H1 (cell line): ENCODE measurements around the gene KBTBD3. TPM values are rescaled to one million over a fixed set of nuclear protein-coding genes. Genes with fewer than 3 reads are reported as not detected.
A peak's percentile ranks its signal among the peaks of the same experiment; 100 is the strongest.

Source experiments
- CTCF ChIA-PET: fragments of 300-600 bp; sonication (Branson Sonifier 250); formaldehyde crosslinking; loops from one replicate; lab custom pipeline; 2021; ENCODE audit not compliant: partially characterized antibody; lab: Charles Lee
- POLR2A ChIA-PET: fragments of 300-600 bp; sonication (Branson Sonifier 250); formaldehyde crosslinking; loops from one replicate; lab custom pipeline; 2021; ENCODE audit warnings: inconsistent platforms; ENCODE audit not compliant: partially characterized antibody; lab: Charles Lee
- DNase-seq, 2 experiments: peaks; one replicate each; pipeline versions ENCODE4 v3.0.0 to v3.0.0-alpha.2; 2010 to 2022; ENCODE audit warnings: low spot score in 2 of 2, low read depth in 1 of 2, mixed read lengths in 1 of 2
- FAIRE-seq: peaks from 2 replicates; lab custom pipeline; 2011; peaks lifted over from hg19 to GRCh38; lab: Jason Lieb, UNC
- H2AFZ ChIP-seq: 2 replicates; pipeline ENCODE4 v1.8.1; 2012; ENCODE audit warnings: low read length, inconsistent platforms
- H2AK5ac ChIP-seq: 2 replicates; pipeline ENCODE4 v1.6.1; 2013; ENCODE audit warnings: low read depth, low read length
- H2BK120ac ChIP-seq: replicated peaks from 2 replicates; pipeline ENCODE3; 2013; ENCODE audit warnings: low read depth, low read length, inconsistent platforms
- H2BK12ac ChIP-seq: 2 replicates; pipeline ENCODE4 v1.6.1; 2013; ENCODE audit warnings: low read depth, low read length
- H2BK15ac ChIP-seq: 2 replicates; pipeline ENCODE4 v1.6.1; 2013; ENCODE audit warnings: low read length
- H2BK20ac ChIP-seq: 2 replicates; pipeline ENCODE4 v1.6.1; 2013; ENCODE audit warnings: low read length
- H2BK5ac ChIP-seq: 2 replicates; pipeline ENCODE4 v1.6.1; 2013; ENCODE audit warnings: low read depth, low read length
- H3K14ac ChIP-seq: 2 replicates; pipeline ENCODE4 v1.6.1; 2013; ENCODE audit warnings: inconsistent platforms; ENCODE audit not compliant: insufficient read length
- H3K18ac ChIP-seq: 2 replicates; pipeline ENCODE4 v1.6.1; 2013; ENCODE audit warnings: low read length; ENCODE audit errors: extremely low read depth
- H3K23ac ChIP-seq: 2 replicates; pipeline ENCODE4 v1.6.1; 2013; ENCODE audit warnings: inconsistent platforms; ENCODE audit not compliant: insufficient read length
- H3K23me2 ChIP-seq: 2 replicates; pipeline ENCODE4 v1.6.1; 2013; ENCODE audit warnings: low read depth, low read length
- H3K27ac ChIP-seq: 2 replicates; pipeline ENCODE4 v1.6.1; 2011; ENCODE audit warnings: low read depth, low read length, inconsistent platforms
- H3K27me3 ChIP-seq, 4 experiments: replicated peaks in 1 of 4; 1 replicate in 1 of 4; 2 replicates in 3 of 4; pipeline versions ENCODE4 v1.6.1 to v1.8.1; 2011 to 2013; ENCODE audit warnings: low read length in 3 of 4, mild to moderate bottlenecking in 3 of 4, inconsistent platforms in 2 of 4, mixed read lengths in 2 of 4, moderate library complexity in 1 of 4; ENCODE audit not compliant: control insufficient read depth in 3 of 4, insufficient read depth in 3 of 4; ENCODE audit errors: extremely low read depth in 1 of 4
- H3K36me3 ChIP-seq, 4 experiments: 2 replicates each; pipeline versions ENCODE4 v1.6.1 to v1.8.1; 2011 to 2013; ENCODE audit warnings: mild to moderate bottlenecking in 4 of 4, low read length in 3 of 4, moderate library complexity in 2 of 4, control low read depth in 1 of 4, inconsistent platforms in 1 of 4; ENCODE audit not compliant: insufficient read depth in 4 of 4, control insufficient read depth in 2 of 4
- H3K4ac ChIP-seq: replicated peaks from 2 replicates; pipeline ENCODE3; 2013; ENCODE audit warnings: low read length, low read depth, mixed read lengths, inconsistent platforms; ENCODE audit not compliant: insufficient read length
- H3K4me1 ChIP-seq, 4 experiments: replicated peaks in 1 of 4; 1 replicate in 1 of 4; 2 replicates in 3 of 4; pipeline versions ENCODE4 v1.6.1 to v1.8.1; 2011 to 2013; ENCODE audit warnings: low read length in 3 of 4, inconsistent platforms in 2 of 4, mixed read lengths in 1 of 4; ENCODE audit not compliant: insufficient read depth in 4 of 4, control insufficient read depth in 3 of 4
- H3K4me2 ChIP-seq, 2 experiments: 2 replicates each; pipeline versions ENCODE4 v1.6.1 to v1.8.1; 2011 to 2013; ENCODE audit warnings: low read depth in 2 of 2, low read length in 2 of 2, control low read depth in 1 of 2, inconsistent platforms in 1 of 2, mild to moderate bottlenecking in 1 of 2; ENCODE audit not compliant: insufficient read depth in 1 of 2
- H3K4me3 ChIP-seq, 4 experiments: fragments of 200-600, 300-600 bp in 1 of 4; sonication (generic), shearing (Covaris generic), sonication (Bioruptor Twin) in 1 of 4; 2 replicates each; pipeline versions ENCODE4 v1.5.1 to v1.8.1; 2011 to 2016; ENCODE audit warnings: low read length in 4 of 4, low read depth in 3 of 4, control low read depth in 2 of 4, inconsistent platforms in 2 of 4, mild to moderate bottlenecking in 2 of 4, mixed read lengths in 1 of 4, moderate library complexity in 1 of 4; ENCODE audit not compliant: insufficient read depth in 2 of 4; ENCODE audit errors: extremely low read depth in 1 of 4
- H3K56ac ChIP-seq: replicated peaks from 2 replicates; pipeline ENCODE3; 2013; ENCODE audit warnings: low read depth, mild to moderate bottlenecking, mixed read lengths, low read length, inconsistent platforms; ENCODE audit not compliant: insufficient read length
- H3K79me1 ChIP-seq: 2 replicates; pipeline ENCODE4 v1.6.1; 2013; ENCODE audit warnings: low read depth, low read length, control low read depth
- H3K79me2 ChIP-seq, 2 experiments: 2 replicates each; pipeline versions ENCODE4 v1.6.1 to v1.8.1; 2012 to 2013; ENCODE audit warnings: low read length in 2 of 2, mild to moderate bottlenecking in 2 of 2, inconsistent platforms in 1 of 2; ENCODE audit not compliant: insufficient read depth in 2 of 2, control insufficient read depth in 1 of 2
- H3K9ac ChIP-seq, 4 experiments: replicated peaks in 1 of 4; 1 replicate in 1 of 4; 2 replicates in 3 of 4; pipeline versions ENCODE4 v1.6.1 to v1.8.1; 2011 to 2013; ENCODE audit warnings: low read depth in 3 of 4, low read length in 3 of 4, control low read depth in 2 of 4, mild to moderate bottlenecking in 2 of 4, moderate library complexity in 2 of 4, inconsistent platforms in 1 of 4; ENCODE audit errors: extremely low read depth in 1 of 4
- H3K9me3 ChIP-seq, 2 experiments: 2 replicates each; pipeline versions ENCODE4 v1.6.1 to v1.8.1; 2012 to 2013; ENCODE audit warnings: mild to moderate bottlenecking in 2 of 2, moderate library complexity in 2 of 2, control low read depth in 1 of 2, inconsistent platforms in 1 of 2, low read depth in 1 of 2, low read length in 1 of 2, mixed read lengths in 1 of 2; ENCODE audit not compliant: insufficient read depth in 2 of 2
- H4K20me1 ChIP-seq, 2 experiments: replicated peaks in 1 of 2; 2 replicates each; pipeline versions ENCODE3 to v1.8.1; 2011 to 2013; ENCODE audit warnings: inconsistent platforms in 2 of 2, low read length in 2 of 2, mild to moderate bottlenecking in 1 of 2; ENCODE audit not compliant: insufficient read depth in 2 of 2, control insufficient read depth in 1 of 2
- H4K5ac ChIP-seq: 2 replicates; pipeline ENCODE4 v1.6.1; 2013; ENCODE audit warnings: low read length, low read depth, mixed read lengths, inconsistent platforms; ENCODE audit not compliant: insufficient read length
- H4K8ac ChIP-seq: 2 replicates; pipeline ENCODE4 v1.8.0; 2013; ENCODE audit warnings: mild to moderate bottlenecking, moderate library complexity, low read length, inconsistent platforms; ENCODE audit not compliant: insufficient read depth; ENCODE audit errors: extremely low read depth
- H4K91ac ChIP-seq: replicated peaks from 2 replicates; pipeline ENCODE3; 2013; ENCODE audit warnings: low read length, mixed read lengths, inconsistent platforms; ENCODE audit not compliant: insufficient read length
- GABPA ChIP-seq: IDR thresholded peaks from 2 replicates; pipeline ENCODE4 v1.6.1; 2011; ENCODE audit warnings: mild to moderate bottlenecking, low read length, moderate library complexity, borderline replicate concordance; ENCODE audit not compliant: insufficient read depth
- HDAC2 ChIP-seq, 2 experiments: fragments of 300-600 bp in 1 of 2; sonication (generic) in 1 of 2; IDR thresholded peaks; 2 replicates each; pipeline ENCODE4 v1.6.1; 2011 to 2012; ENCODE audit warnings: low read depth in 2 of 2, low read length in 2 of 2, mild to moderate bottlenecking in 2 of 2, moderate library complexity in 2 of 2, borderline replicate concordance in 1 of 2, inconsistent platforms in 1 of 2
- KDM1A ChIP-seq: fragments of 200-600, 300-600 bp; sonication (generic); IDR thresholded peaks from 2 replicates; pipeline ENCODE4 v1.7.1; 2016; ENCODE audit warnings: mild to moderate bottlenecking, low read length, borderline replicate concordance
- PHF8 ChIP-seq: fragments of 200-600 bp; sonication (generic); conservative IDR thresholded peaks from 2 replicates; pipeline ENCODE4 v1.7.1; 2012; ENCODE audit warnings: low read depth, mild to moderate bottlenecking, inconsistent platforms, low read length, moderate library complexity
- POLR2A ChIP-seq, 2 experiments: IDR thresholded peaks; 1 replicate in 1 of 2; 2 replicates in 1 of 2; pipeline ENCODE4 v1.6.1; 2011; ENCODE audit warnings: low read depth in 2 of 2, low read length in 2 of 2, mild to moderate bottlenecking in 2 of 2; ENCODE audit errors: control extremely low read depth in 1 of 2
- RAD21 ChIP-seq, 2 experiments: IDR thresholded peaks in 1 of 2; conservative IDR thresholded peaks in 1 of 2; 2 replicates each; pipeline ENCODE4 v1.6.1; 2011; ENCODE audit warnings: low read depth in 2 of 2, low read length in 2 of 2, improper control_type of control experiment in 1 of 2, inconsistent platforms in 1 of 2, mild to moderate bottlenecking in 1 of 2, moderate library complexity in 1 of 2
- SAP30 ChIP-seq: fragments of 300-600 bp; sonication (generic); IDR thresholded peaks from 2 replicates; pipeline ENCODE4 v1.7.1; 2012; ENCODE audit warnings: low read length, moderate library complexity, mild to moderate bottlenecking, inconsistent platforms; ENCODE audit not compliant: insufficient read depth, insufficient replicate concordance
- TAF1 ChIP-seq: IDR thresholded peaks from 2 replicates; pipeline ENCODE4 v1.6.1; 2011; ENCODE audit warnings: mild to moderate bottlenecking, low read depth, low read length
- TEAD4 ChIP-seq: IDR thresholded peaks from 2 replicates; pipeline ENCODE4 v1.6.1; 2012; ENCODE audit warnings: low read depth, low read length, inconsistent platforms, mixed read lengths
- WGBS, 2 experiments: shearing (Covaris generic) in 1 of 2; methylation state at CpG; one replicate each; pipeline versions ENCODE4 v1.1.6 to v1.1.7; 2013 to 2015; ENCODE audit warnings: low lambda C conversion rate in 2 of 2, mixed read lengths in 2 of 2, inconsistent platforms in 1 of 2, low coverage in 1 of 2, missing lambda C conversion rate in 1 of 2; ENCODE audit not compliant: insufficient replicate concordance in 2 of 2, insufficient coverage in 1 of 2, insufficient read length in 1 of 2; ENCODE audit errors: extremely low coverage in 1 of 2, missing lambda C conversion rate in 1 of 2; 5-methylcytosine and 5-hydroxymethylcytosine counted together
- polyA plus RNA-seq, 7 experiments: library from polyadenylated mRNA; depleted of rRNA in 3 of 7; stranded (reverse) in 5 of 7; unstranded in 2 of 7; fragments of >200 nt in 5 of 7; fragments of 200-250 nt in 2 of 7; gene quantifications; 1 replicate in 5 of 7; 2 replicates in 1 of 7; 4 replicates in 1 of 7; pipeline versions ENCODE4 v1.2.1 to v1.2.3, GENCODE V29; 2011 to 2013; ENCODE audit warnings: missing spikeins in 2 of 7, mixed read lengths in 2 of 7
- total RNA-seq: library from RNA; stranded (reverse); fragmentation: NEBNext Ultra II Directional; extraction: Animal tissue kit (Norgen Biotek cat#: 25700); gene quantifications from 2 replicates; pipeline ENCODE4 v1.2.1, GENCODE V29; 2021

KBTBD3 gene
- total and polyA plus RNA-seq, 2 of the 8 experiments (the other 6 are each of a cell fraction or from before 2014, with no cell fraction given): 1.2 to 6.1 TPM

DNA sequence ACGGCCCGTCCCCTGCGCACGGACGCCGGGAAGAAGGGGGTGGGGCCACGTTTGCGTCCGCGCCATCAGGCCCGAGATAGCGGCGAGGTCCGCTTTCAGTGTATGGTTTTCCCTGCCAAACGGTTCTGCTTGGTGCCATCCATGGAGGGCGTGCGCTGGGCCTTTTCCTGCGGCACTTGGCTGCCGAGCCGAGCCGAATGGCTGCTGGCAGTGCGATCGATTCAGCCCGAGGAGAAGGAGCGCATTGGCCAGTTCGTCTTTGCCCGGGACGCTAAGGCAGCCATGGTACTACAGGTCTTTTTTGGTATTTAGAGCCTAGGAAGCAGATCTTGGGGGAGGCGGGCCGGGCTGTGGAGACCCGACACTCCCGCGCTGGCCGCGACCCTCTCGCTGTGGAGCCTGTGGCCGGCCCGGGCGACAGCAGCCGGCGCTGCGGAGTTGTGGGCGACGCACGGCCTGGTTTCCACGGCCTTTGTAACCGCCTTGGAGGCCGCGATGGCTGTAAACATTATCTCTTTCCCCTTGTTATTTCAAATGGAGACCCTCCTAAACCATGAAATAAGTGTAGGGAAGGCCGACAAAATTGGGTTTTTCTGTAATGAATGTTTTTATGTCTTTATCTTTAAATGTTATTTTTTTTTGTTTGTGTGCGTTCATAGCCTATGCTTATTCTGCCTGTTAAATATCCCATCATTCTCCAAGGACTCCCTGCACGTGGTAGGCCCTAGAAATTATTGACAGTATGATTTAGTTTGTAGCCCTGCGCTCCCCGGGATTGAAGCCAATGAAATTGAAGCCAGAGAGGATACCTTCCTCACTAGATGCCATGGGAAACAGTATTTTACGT is 685 bp upstream of the KBTBD3 start, which contains the start of gene AASDHPPT:
Gene AASDHPPT, plus strand, starts transcription at position 54 of the 847 bp plus-strand sequence. Its CDS starts 49 bp downstream, at position 103.
- H3K4me1 ChIP-seq: peaks cover 0 to 7% (median 1%) of the 10 kb centered on the region in 4 experiments; a peak in 2 of 7 replicates
- FAIRE-seq (no peak), DNase-seq (no peak)
- H4K5ac ChIP-seq: peak within 1 kb of the TSS; percentile 99
- peak within 1 kb of the TSS; percentile 93 to 99 (median 96) for H3K9ac ChIP-seq
- no peak within 1 kb of the TSS for H2AK5ac ChIP-seq
- peak within 1 kb of the TSS; percentile 95 for H3K56ac ChIP-seq
- H2BK120ac ChIP-seq: no peak within 1 kb of the TSS
- peaks cover 0 to 2% of the 10 kb centered on the region in 2 experiments for H4K20me1 ChIP-seq
- peak within 1 kb of the TSS; percentile 99 for H3K18ac ChIP-seq
- peak within 1 kb of the TSS; percentile 97 for H2BK5ac ChIP-seq
- no peak within 1 kb of the TSS; the same call in 1 of the 2 replicates for H2BK12ac ChIP-seq
- H2BK20ac ChIP-seq: no peak within 1 kb of the TSS
- H3K79me1 ChIP-seq: no peaks in the 10 kb centered on the region
- H3K4me3 ChIP-seq: peak within 1 kb of the TSS; percentile 82 to 93 (median 88)
- H3K4me2 ChIP-seq: peak within 1 kb of the TSS; percentile 77 to 90
- peak within 1 kb of the TSS; percentile 98 for H4K8ac ChIP-seq
- 2% methylated on average over 40 of the region's 55 CpGs; no CpG with 5 or more reads in 1 of the 2 experiments for WGBS, 2 experiments
- POLR2A ChIA-PET: interaction anchor here (0.6 to 2.3 kb wide), 3 partner anchors 8 to 851 kb away, joined by 3 to 6 read pairs (median 3); no protein-coding TSS in a partner anchor
- H3K9me3 ChIP-seq: no peaks in the 10 kb centered on the region
- no peaks in the 10 kb centered on the region for H3K27me3 ChIP-seq
- H3K79me2 ChIP-seq: peaks cover 6 to 50% of the 10 kb centered on the region in 2 experiments; a peak in 3 of 4 replicates
- H3K14ac ChIP-seq: no peak within 1 kb of the TSS
- H2AFZ ChIP-seq: peak within 1 kb of the TSS; percentile 88
- H3K4ac ChIP-seq: peak within 1 kb of the TSS; percentile 99
- CTCF ChIA-PET: interaction anchor here (0.8 to 1.8 kb wide), 6 partner anchors 8 to 138 kb away, joined by 3 to 12 read pairs (median 3); no protein-coding TSS in a partner anchor
- H3K23ac ChIP-seq: no peak within 1 kb of the TSS
- H3K27ac ChIP-seq: peak within 1 kb of the TSS; percentile 98
- H3K36me3 ChIP-seq: peaks cover 0 to 35% (median 23%) of the 10 kb centered on the region in 4 experiments; a peak in 6 of 8 replicates
- peak within 1 kb of the TSS; percentile 96 for H4K91ac ChIP-seq
- peaks cover 2% of the 10 kb centered on the region; the same call in 1 of the 2 replicates for H3K23me2 ChIP-seq
- no peak within 1 kb of the TSS for H2BK15ac ChIP-seq
- TF ChIP-seq TEAD4 (no peak), PHF8 (peak; percentile 75), KDM1A (no peak), HDAC2 (IDR thresholded peaks at IDR 0.05; ENCODE audit: borderline replicate concordance in 1 of 2, low read depth in 2 of 2, low read length in 2 of 2) (no peak; a peak in 1 of 4 replicates), RAD21 (IDR thresholded peaks at IDR 0.05 in 1 of 2, conservative IDR thresholded peaks at IDR 0.05 in 1 of 2; ENCODE audit: low read depth in 2 of 2, low read length in 2 of 2) (no peak), POLR2A (IDR thresholded peaks at IDR 0.05; ENCODE audit: control extremely low read depth in 1 of 2, low read depth in 2 of 2, low read length in 2 of 2) (peak in 1 of 2 experiments; percentile 92; a peak in 2 of 3 replicates), TAF1 (peak; percentile 75; the same call in 1 of the 2 replicates), GABPA (no peak), SAP30 (peak; percentile 65)
